Caco-2 (cell line): Measurements from ENCODE around the gene PRDM11. TPM values are rescaled to one million over a fixed set of nuclear protein-coding genes. Genes with fewer than 3 reads are reported as not detected.

Experiments
- BruUV-seq: library from RNA; stranded (reverse); fragments of 400-500 nt; replicated peaks from 2 replicates; lab custom pipeline; 2021; lab: Mats Ljungman, UMichigan
- CTCF ChIA-PET: fragments of 300-600 bp; sonication (Branson Sonifier 250); formaldehyde crosslinking; loops from one replicate; lab custom pipeline; 2022; ENCODE audit warnings: antibody characterized with exemption; lab: Charles Lee
- POLR2A ChIA-PET: fragments of 300-600 bp; sonication (Branson Sonifier 250); formaldehyde crosslinking; loops from one replicate; lab custom pipeline; 2022; ENCODE audit warnings: antibody characterized with exemption; lab: Charles Lee
- DNase-seq, 2 experiments: peaks; one replicate each; pipeline versions ENCODE4 v3.0.0 to v3.0.0-alpha.2; 2020 to 2022
- H3K27me3 ChIP-seq: replicated peaks from 2 replicates; pipeline ENCODE4 v1.6.0; 2011; ENCODE audit warnings: low read length; ENCODE audit not compliant: control insufficient read depth, insufficient read depth
- H3K36me3 ChIP-seq: 2 replicates; pipeline ENCODE4 v1.5.1; 2011; ENCODE audit warnings: low read length; ENCODE audit not compliant: control insufficient read depth, insufficient read depth
- H3K4me1 ChIP-seq: fragments of 250-450 bp; sonication (Bioruptor Pico); 2 replicates; pipeline ENCODE4 v1.5.1; 2020; ENCODE audit warnings: mild to moderate bottlenecking
- H3K4me3 ChIP-seq: 2 replicates; pipeline ENCODE4 v1.5.1; 2011; ENCODE audit warnings: low read depth, mild to moderate bottlenecking, control low read depth, low read length
- H3K9me3 ChIP-seq: fragments of 250-450 bp; sonication (Bioruptor Pico); 2 replicates; pipeline ENCODE4 v1.5.1; 2020; ENCODE audit warnings: mild to moderate bottlenecking, moderate library complexity
- H3K27ac Mint-ChIP-seq: one replicate; pipeline ENCODE4 v1.8.0; 2022; ENCODE audit warnings: mixed read lengths; ENCODE audit not compliant: unreplicated experiment
- H3K27me3 Mint-ChIP-seq: one replicate; pipeline ENCODE4 v1.8.0; 2022; ENCODE audit warnings: mixed read lengths; ENCODE audit not compliant: insufficient read depth, unreplicated experiment
- H3K36me3 Mint-ChIP-seq: one replicate; pipeline ENCODE4 v1.8.0; 2022; ENCODE audit warnings: mild to moderate bottlenecking, mixed read lengths; ENCODE audit not compliant: insufficient read depth, unreplicated experiment
- H3K4me1 Mint-ChIP-seq: one replicate; pipeline ENCODE4 v1.8.0; 2022; ENCODE audit warnings: low read depth, mixed read lengths; ENCODE audit not compliant: unreplicated experiment
- H3K4me3 Mint-ChIP-seq: one replicate; pipeline ENCODE4 v1.8.0; 2022; ENCODE audit warnings: mild to moderate bottlenecking, moderate library complexity, mixed read lengths; ENCODE audit not compliant: unreplicated experiment
- H3K9me3 Mint-ChIP-seq: one replicate; pipeline ENCODE4 v1.8.0; 2022; ENCODE audit warnings: mixed read lengths; ENCODE audit not compliant: unreplicated experiment
- intact Hi-C: fragments of 100-400 bp; cut with micrococcal nuclease; formaldehyde crosslinking; loops from one replicate; pipeline ENCODE4 v1.10.0; 2022; ENCODE audit not compliant: unreplicated experiment
- total RNA-seq: library from RNA; stranded (reverse); gene quantifications from 2 replicates; pipeline ENCODE4 v1.2.3, GENCODE V29; 2022
- TF ChIP-seq, protein P1 (sequence below), 2 experiments: fragments of 200-600 bp in 1 of 2; IDR thresholded peaks; 1 replicate in 1 of 2; 2 replicates in 1 of 2; pipeline versions ENCODE4 v1.5.1 to v1.8.0; 2011 to 2022; ENCODE audit warnings: antibody characterized with exemption in 1 of 2, control low read depth in 1 of 2, inconsistent platforms in 1 of 2, low read depth in 1 of 2, low read length in 1 of 2, mild to moderate bottlenecking in 1 of 2, moderate library complexity in 1 of 2; ENCODE audit not compliant: insufficient read depth in 1 of 2, severe bottlenecking in 1 of 2, unreplicated experiment in 1 of 2

Gene PRDM11
- total RNA-seq, 1 experiment from 2014 or later: 11.8 TPM

GRCh38 chr11:45266676-45267020, 120.2 kb downstream of the PRDM11 start:
- no peak overlapping the region for H3K4me3 ChIP-seq
- TF ChIP-seq, protein P1, sequence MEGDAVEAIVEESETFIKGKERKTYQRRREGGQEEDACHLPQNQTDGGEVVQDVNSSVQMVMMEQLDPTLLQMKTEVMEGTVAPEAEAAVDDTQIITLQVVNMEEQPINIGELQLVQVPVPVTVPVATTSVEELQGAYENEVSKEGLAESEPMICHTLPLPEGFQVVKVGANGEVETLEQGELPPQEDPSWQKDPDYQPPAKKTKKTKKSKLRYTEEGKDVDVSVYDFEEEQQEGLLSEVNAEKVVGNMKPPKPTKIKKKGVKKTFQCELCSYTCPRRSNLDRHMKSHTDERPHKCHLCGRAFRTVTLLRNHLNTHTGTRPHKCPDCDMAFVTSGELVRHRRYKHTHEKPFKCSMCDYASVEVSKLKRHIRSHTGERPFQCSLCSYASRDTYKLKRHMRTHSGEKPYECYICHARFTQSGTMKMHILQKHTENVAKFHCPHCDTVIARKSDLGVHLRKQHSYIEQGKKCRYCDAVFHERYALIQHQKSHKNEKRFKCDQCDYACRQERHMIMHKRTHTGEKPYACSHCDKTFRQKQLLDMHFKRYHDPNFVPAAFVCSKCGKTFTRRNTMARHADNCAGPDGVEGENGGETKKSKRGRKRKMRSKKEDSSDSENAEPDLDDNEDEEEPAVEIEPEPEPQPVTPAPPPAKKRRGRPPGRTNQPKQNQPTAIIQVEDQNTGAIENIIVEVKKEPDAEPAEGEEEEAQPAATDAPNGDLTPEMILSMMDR (IDR thresholded peaks at IDR 0.05; ENCODE audit: insufficient read depth in 1 of 2, low read depth in 1 of 2, low read length in 1 of 2, severe bottlenecking in 1 of 2, unreplicated experiment in 1 of 2): no peak
- H3K4me1 Mint-ChIP-seq: peaks cover 15% of the 10 kb centered on the region
- no peak overlapping the region for H3K4me3 Mint-ChIP-seq
- no peak for DNase-seq
- H3K9me3 Mint-ChIP-seq: no peaks in the 10 kb centered on the region
- H3K27ac Mint-ChIP-seq: no peak overlapping the region
- ChIA-PET POLR2A (no interaction called here), CTCF (no interaction called here)
- H3K9me3 ChIP-seq: peaks cover 6% of the 10 kb centered on the region; the same call in 1 of the 2 replicates
- H3K27me3 ChIP-seq: no peaks in the 10 kb centered on the region
- no peaks in the 10 kb centered on the region for H3K36me3 Mint-ChIP-seq
- H3K36me3 ChIP-seq: no peaks in the 10 kb centered on the region
- peaks cover 4% of the 10 kb centered on the region for H3K27me3 Mint-ChIP-seq
- H3K4me1 ChIP-seq: peaks cover 16% of the 10 kb centered on the region
- intact Hi-C loops: no loop called here
- BruUV-seq: no TSS peak

DNA sequence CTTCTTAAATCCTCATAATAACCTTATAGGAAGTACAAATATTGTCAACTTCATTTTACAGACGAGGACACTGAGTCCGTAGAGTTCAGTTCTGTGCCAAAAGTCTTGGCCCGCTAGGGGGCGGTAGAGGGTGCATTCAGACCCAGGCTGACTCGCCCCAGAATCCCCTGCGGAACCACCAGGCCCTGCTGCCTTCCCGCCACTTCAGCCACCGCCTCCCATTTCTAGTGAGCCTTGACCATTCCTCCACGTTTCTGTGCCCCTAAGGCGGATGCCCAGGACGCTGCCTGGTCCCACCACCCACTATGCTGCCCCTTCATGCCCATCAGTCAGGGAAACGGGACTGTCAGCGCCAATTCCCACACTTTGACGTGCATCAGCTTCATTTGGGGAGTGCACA, 120.6 kb downstream of the PRDM11 start:
- ChIA-PET POLR2A (no interaction called here), CTCF (interaction anchor here (0.8 kb wide), 1 partner anchor 73 kb away, joined by 3 read pairs; no protein-coding TSS in a partner anchor)
- Histone ChIP-seq H3K4me1 (peaks cover 16% of the 10 kb centered on the region), H3K36me3 (no peaks in the 10 kb centered on the region), H3K27me3 (no peaks in the 10 kb centered on the region), H3K9me3 (peaks cover 6% of the 10 kb centered on the region; the same call in 1 of the 2 replicates), H3K4me3 (no peak overlapping the region)
- intact Hi-C loops: no loop called here
- peak in 1 of 2 experiments; percentile 23 for DNase-seq
- H3K27me3 Mint-ChIP-seq: peaks cover 4% of the 10 kb centered on the region
- no peak overlapping the region for H3K4me3 Mint-ChIP-seq
- no peak overlapping the region for H3K27ac Mint-ChIP-seq
- H3K36me3 Mint-ChIP-seq: no peaks in the 10 kb centered on the region
- no TSS peak for BruUV-seq
- H3K4me1 Mint-ChIP-seq: peaks cover 15% of the 10 kb centered on the region
- H3K9me3 Mint-ChIP-seq: no peaks in the 10 kb centered on the region
- TF ChIP-seq, protein P1 (IDR thresholded peaks at IDR 0.05; ENCODE audit: insufficient read depth in 1 of 2, low read depth in 1 of 2, low read length in 1 of 2, severe bottlenecking in 1 of 2, unreplicated experiment in 1 of 2): peak; percentile 28 to 45

DNA sequence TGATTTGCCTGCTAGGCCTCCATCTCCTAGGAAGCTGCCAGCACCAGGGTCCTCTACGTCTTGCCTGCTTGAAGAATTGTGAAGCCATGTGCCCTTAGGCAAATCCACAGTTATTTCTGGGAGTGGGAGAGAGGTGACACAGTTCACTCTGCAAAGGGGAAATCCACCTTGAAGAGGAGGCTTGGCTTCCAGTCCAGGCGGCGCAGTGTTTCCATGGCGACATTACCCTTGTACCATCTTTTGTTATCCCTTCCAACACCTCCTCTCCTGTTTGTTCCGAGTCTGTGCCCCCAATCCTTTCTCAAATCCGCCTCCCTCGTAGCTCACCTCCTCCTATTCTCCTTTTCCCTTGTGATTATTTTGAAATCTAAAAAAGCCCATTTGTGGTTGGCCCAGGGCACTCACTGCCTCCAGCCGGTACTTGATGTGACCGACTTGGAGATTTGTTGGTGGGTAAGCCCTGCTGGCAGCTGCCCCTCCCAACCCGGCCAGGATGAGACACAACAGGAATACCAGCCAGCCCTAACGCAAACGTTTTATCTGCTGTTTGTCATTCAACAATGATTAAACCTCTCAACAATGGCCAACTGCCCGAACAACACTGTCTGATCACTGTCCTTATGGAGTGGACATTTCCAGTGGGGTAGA, 121.3 kb downstream of the PRDM11 start:
- Histone ChIP-seq H3K36me3 (no peaks in the 10 kb centered on the region), H3K27me3 (no peaks in the 10 kb centered on the region), H3K9me3 (peaks cover 6% of the 10 kb centered on the region; the same call in 1 of the 2 replicates), H3K4me3 (no peak overlapping the region), H3K4me1 (peaks cover 16% of the 10 kb centered on the region)
- intact Hi-C loops: no loop called here
- H3K27ac Mint-ChIP-seq: peak overlapping the region; percentile 40
- BruUV-seq: no TSS peak
- no peak for DNase-seq
- H3K27me3 Mint-ChIP-seq: peaks cover 4% of the 10 kb centered on the region
- TF ChIP-seq, protein P1 (IDR thresholded peaks at IDR 0.05; ENCODE audit: insufficient read depth in 1 of 2, low read depth in 1 of 2, low read length in 1 of 2, severe bottlenecking in 1 of 2, unreplicated experiment in 1 of 2): no peak
- POLR2A ChIA-PET: no interaction called here
- H3K4me3 Mint-ChIP-seq: no peak overlapping the region
- no peaks in the 10 kb centered on the region for H3K9me3 Mint-ChIP-seq
- H3K4me1 Mint-ChIP-seq: peaks cover 17% of the 10 kb centered on the region
- CTCF ChIA-PET: interaction anchor here (0.8 kb wide), 1 partner anchor 73 kb away, joined by 3 read pairs; no protein-coding TSS in a partner anchor
- no peaks in the 10 kb centered on the region for H3K36me3 Mint-ChIP-seq
